H1 (cell line): Measurements from ENCODE around the gene UTS2R. TPM values are rescaled to one million over a fixed set of nuclear protein-coding genes. Genes with fewer than 3 reads are reported as not detected.

Source experiments
- CTCF ChIA-PET: fragments of 300-600 bp; sonication (Branson Sonifier 250); formaldehyde crosslinking; loops from one replicate; lab custom pipeline; 2021; ENCODE audit not compliant: partially characterized antibody; lab: Charles Lee
- POLR2A ChIA-PET: fragments of 300-600 bp; sonication (Branson Sonifier 250); formaldehyde crosslinking; loops from one replicate; lab custom pipeline; 2021; ENCODE audit warnings: inconsistent platforms; ENCODE audit not compliant: partially characterized antibody; lab: Charles Lee
- DNase-seq, 2 experiments: peaks; one replicate each; pipeline versions ENCODE4 v3.0.0 to v3.0.0-alpha.2; 2010 to 2022; ENCODE audit warnings: low spot score in 2 of 2, low read depth in 1 of 2, mixed read lengths in 1 of 2
- FAIRE-seq: peaks from 2 replicates; lab custom pipeline; 2011; peaks lifted over from hg19 to GRCh38; lab: Jason Lieb, UNC
- H2AFZ ChIP-seq: 2 replicates; pipeline ENCODE4 v1.8.1; 2012; ENCODE audit warnings: low read length, inconsistent platforms
- H2AK5ac ChIP-seq: 2 replicates; pipeline ENCODE4 v1.6.1; 2013; ENCODE audit warnings: low read depth, low read length
- H2BK120ac ChIP-seq: replicated peaks from 2 replicates; pipeline ENCODE3; 2013; ENCODE audit warnings: low read depth, low read length, inconsistent platforms
- H2BK12ac ChIP-seq: 2 replicates; pipeline ENCODE4 v1.6.1; 2013; ENCODE audit warnings: low read depth, low read length
- H2BK15ac ChIP-seq: 2 replicates; pipeline ENCODE4 v1.6.1; 2013; ENCODE audit warnings: low read length
- H2BK20ac ChIP-seq: 2 replicates; pipeline ENCODE4 v1.6.1; 2013; ENCODE audit warnings: low read length
- H2BK5ac ChIP-seq: 2 replicates; pipeline ENCODE4 v1.6.1; 2013; ENCODE audit warnings: low read depth, low read length
- H3K14ac ChIP-seq: 2 replicates; pipeline ENCODE4 v1.6.1; 2013; ENCODE audit warnings: inconsistent platforms; ENCODE audit not compliant: insufficient read length
- H3K18ac ChIP-seq: 2 replicates; pipeline ENCODE4 v1.6.1; 2013; ENCODE audit warnings: low read length; ENCODE audit errors: extremely low read depth
- H3K23ac ChIP-seq: 2 replicates; pipeline ENCODE4 v1.6.1; 2013; ENCODE audit warnings: inconsistent platforms; ENCODE audit not compliant: insufficient read length
- H3K23me2 ChIP-seq: 2 replicates; pipeline ENCODE4 v1.6.1; 2013; ENCODE audit warnings: low read depth, low read length
- H3K27ac ChIP-seq: 2 replicates; pipeline ENCODE4 v1.6.1; 2011; ENCODE audit warnings: low read depth, low read length, inconsistent platforms
- H3K27me3 ChIP-seq, 4 experiments: replicated peaks in 1 of 4; 1 replicate in 1 of 4; 2 replicates in 3 of 4; pipeline versions ENCODE4 v1.6.1 to v1.8.1; 2011 to 2013; ENCODE audit warnings: low read length in 3 of 4, mild to moderate bottlenecking in 3 of 4, inconsistent platforms in 2 of 4, mixed read lengths in 2 of 4, moderate library complexity in 1 of 4; ENCODE audit not compliant: control insufficient read depth in 3 of 4, insufficient read depth in 3 of 4; ENCODE audit errors: extremely low read depth in 1 of 4
- H3K36me3 ChIP-seq, 4 experiments: 2 replicates each; pipeline versions ENCODE4 v1.6.1 to v1.8.1; 2011 to 2013; ENCODE audit warnings: mild to moderate bottlenecking in 4 of 4, low read length in 3 of 4, moderate library complexity in 2 of 4, control low read depth in 1 of 4, inconsistent platforms in 1 of 4; ENCODE audit not compliant: insufficient read depth in 4 of 4, control insufficient read depth in 2 of 4
- H3K4ac ChIP-seq: replicated peaks from 2 replicates; pipeline ENCODE3; 2013; ENCODE audit warnings: low read length, low read depth, mixed read lengths, inconsistent platforms; ENCODE audit not compliant: insufficient read length
- H3K4me1 ChIP-seq, 4 experiments: replicated peaks in 1 of 4; 1 replicate in 1 of 4; 2 replicates in 3 of 4; pipeline versions ENCODE4 v1.6.1 to v1.8.1; 2011 to 2013; ENCODE audit warnings: low read length in 3 of 4, inconsistent platforms in 2 of 4, mixed read lengths in 1 of 4; ENCODE audit not compliant: insufficient read depth in 4 of 4, control insufficient read depth in 3 of 4
- H3K4me2 ChIP-seq, 2 experiments: 2 replicates each; pipeline versions ENCODE4 v1.6.1 to v1.8.1; 2011 to 2013; ENCODE audit warnings: low read depth in 2 of 2, low read length in 2 of 2, control low read depth in 1 of 2, inconsistent platforms in 1 of 2, mild to moderate bottlenecking in 1 of 2; ENCODE audit not compliant: insufficient read depth in 1 of 2
- H3K4me3 ChIP-seq, 4 experiments: fragments of 200-600, 300-600 bp in 1 of 4; sonication (generic), shearing (Covaris generic), sonication (Bioruptor Twin) in 1 of 4; 2 replicates each; pipeline versions ENCODE4 v1.5.1 to v1.8.1; 2011 to 2016; ENCODE audit warnings: low read length in 4 of 4, low read depth in 3 of 4, control low read depth in 2 of 4, inconsistent platforms in 2 of 4, mild to moderate bottlenecking in 2 of 4, mixed read lengths in 1 of 4, moderate library complexity in 1 of 4; ENCODE audit not compliant: insufficient read depth in 2 of 4; ENCODE audit errors: extremely low read depth in 1 of 4
- H3K56ac ChIP-seq: replicated peaks from 2 replicates; pipeline ENCODE3; 2013; ENCODE audit warnings: low read depth, mild to moderate bottlenecking, mixed read lengths, low read length, inconsistent platforms; ENCODE audit not compliant: insufficient read length
- H3K79me1 ChIP-seq: 2 replicates; pipeline ENCODE4 v1.6.1; 2013; ENCODE audit warnings: low read depth, low read length, control low read depth
- H3K79me2 ChIP-seq, 2 experiments: 2 replicates each; pipeline versions ENCODE4 v1.6.1 to v1.8.1; 2012 to 2013; ENCODE audit warnings: low read length in 2 of 2, mild to moderate bottlenecking in 2 of 2, inconsistent platforms in 1 of 2; ENCODE audit not compliant: insufficient read depth in 2 of 2, control insufficient read depth in 1 of 2
- H3K9ac ChIP-seq, 4 experiments: replicated peaks in 1 of 4; 1 replicate in 1 of 4; 2 replicates in 3 of 4; pipeline versions ENCODE4 v1.6.1 to v1.8.1; 2011 to 2013; ENCODE audit warnings: low read depth in 3 of 4, low read length in 3 of 4, control low read depth in 2 of 4, mild to moderate bottlenecking in 2 of 4, moderate library complexity in 2 of 4, inconsistent platforms in 1 of 4; ENCODE audit errors: extremely low read depth in 1 of 4
- H3K9me3 ChIP-seq, 2 experiments: 2 replicates each; pipeline versions ENCODE4 v1.6.1 to v1.8.1; 2012 to 2013; ENCODE audit warnings: mild to moderate bottlenecking in 2 of 2, moderate library complexity in 2 of 2, control low read depth in 1 of 2, inconsistent platforms in 1 of 2, low read depth in 1 of 2, low read length in 1 of 2, mixed read lengths in 1 of 2; ENCODE audit not compliant: insufficient read depth in 2 of 2
- H4K20me1 ChIP-seq, 2 experiments: replicated peaks in 1 of 2; 2 replicates each; pipeline versions ENCODE3 to v1.8.1; 2011 to 2013; ENCODE audit warnings: inconsistent platforms in 2 of 2, low read length in 2 of 2, mild to moderate bottlenecking in 1 of 2; ENCODE audit not compliant: insufficient read depth in 2 of 2, control insufficient read depth in 1 of 2
- H4K5ac ChIP-seq: 2 replicates; pipeline ENCODE4 v1.6.1; 2013; ENCODE audit warnings: low read length, low read depth, mixed read lengths, inconsistent platforms; ENCODE audit not compliant: insufficient read length
- H4K8ac ChIP-seq: 2 replicates; pipeline ENCODE4 v1.8.0; 2013; ENCODE audit warnings: mild to moderate bottlenecking, moderate library complexity, low read length, inconsistent platforms; ENCODE audit not compliant: insufficient read depth; ENCODE audit errors: extremely low read depth
- H4K91ac ChIP-seq: replicated peaks from 2 replicates; pipeline ENCODE3; 2013; ENCODE audit warnings: low read length, mixed read lengths, inconsistent platforms; ENCODE audit not compliant: insufficient read length
- ATF3 ChIP-seq: IDR thresholded peaks from 2 replicates; pipeline ENCODE4 v1.6.1; 2011; ENCODE audit warnings: low read depth, mild to moderate bottlenecking, low read length; ENCODE audit not compliant: insufficient read depth
- CBX5 ChIP-seq: fragments of 300-800, 300-1000 bp; sonication (generic); IDR thresholded peaks from 2 replicates; pipeline ENCODE4 v1.7.1; 2016; ENCODE audit warnings: antibody characterized with exemption, low read length, low read depth
- FOSL1 ChIP-seq: IDR thresholded peaks from 2 replicates; pipeline ENCODE4 v1.6.1; 2011; ENCODE audit warnings: mild to moderate bottlenecking, low read depth, low read length, moderate library complexity; ENCODE audit not compliant: insufficient read depth
- HDAC6 ChIP-seq: IDR thresholded peaks from one replicate; pipeline ENCODE4 v1.7.1; 2012; ENCODE audit warnings: low read depth, mild to moderate bottlenecking, inconsistent platforms, low read length, moderate library complexity
- KDM4A ChIP-seq: IDR thresholded peaks from one replicate; pipeline ENCODE4 v1.7.1; 2012; ENCODE audit warnings: low read depth, mild to moderate bottlenecking, moderate library complexity, low read length, inconsistent platforms; ENCODE audit not compliant: severe bottlenecking
- MAX ChIP-seq: IDR thresholded peaks from 2 replicates; pipeline ENCODE4 v1.6.1; 2012; ENCODE audit warnings: inconsistent platforms
- NANOG ChIP-seq: IDR thresholded peaks from 2 replicates; pipeline ENCODE4 v1.6.1; 2011; ENCODE audit warnings: low read length, low read depth, mild to moderate bottlenecking, inconsistent platforms; ENCODE audit not compliant: insufficient read depth, poor library complexity, severe bottlenecking
- PHF8 ChIP-seq: fragments of 200-600 bp; sonication (generic); conservative IDR thresholded peaks from 2 replicates; pipeline ENCODE4 v1.7.1; 2012; ENCODE audit warnings: low read depth, mild to moderate bottlenecking, inconsistent platforms, low read length, moderate library complexity
- RAD21 ChIP-seq, 2 experiments: IDR thresholded peaks in 1 of 2; conservative IDR thresholded peaks in 1 of 2; 2 replicates each; pipeline ENCODE4 v1.6.1; 2011; ENCODE audit warnings: low read depth in 2 of 2, low read length in 2 of 2, improper control_type of control experiment in 1 of 2, inconsistent platforms in 1 of 2, mild to moderate bottlenecking in 1 of 2, moderate library complexity in 1 of 2
- SIX5 ChIP-seq: IDR thresholded peaks from 2 replicates; pipeline ENCODE4 v1.6.1; 2011; ENCODE audit warnings: mild to moderate bottlenecking, low read depth, low read length
- TAF1 ChIP-seq: IDR thresholded peaks from 2 replicates; pipeline ENCODE4 v1.6.1; 2011; ENCODE audit warnings: mild to moderate bottlenecking, low read depth, low read length
- TAF7 ChIP-seq: optimal IDR thresholded peaks from 2 replicates; pipeline ENCODE3; 2011; ENCODE audit warnings: low read depth, mild to moderate bottlenecking, inconsistent platforms, low read length, moderate library complexity, borderline replicate concordance
- TCF12 ChIP-seq: IDR thresholded peaks from 2 replicates; pipeline ENCODE4 v1.6.1; 2011; ENCODE audit warnings: low read depth, mild to moderate bottlenecking, low read length
- WGBS, 2 experiments: shearing (Covaris generic) in 1 of 2; methylation state at CpG; one replicate each; pipeline versions ENCODE4 v1.1.6 to v1.1.7; 2013 to 2015; ENCODE audit warnings: low lambda C conversion rate in 2 of 2, mixed read lengths in 2 of 2, inconsistent platforms in 1 of 2, low coverage in 1 of 2, missing lambda C conversion rate in 1 of 2; ENCODE audit not compliant: insufficient replicate concordance in 2 of 2, insufficient coverage in 1 of 2, insufficient read length in 1 of 2; ENCODE audit errors: extremely low coverage in 1 of 2, missing lambda C conversion rate in 1 of 2; 5-methylcytosine and 5-hydroxymethylcytosine counted together
- polyA plus RNA-seq, 7 experiments: library from polyadenylated mRNA; depleted of rRNA in 3 of 7; stranded (reverse) in 5 of 7; unstranded in 2 of 7; fragments of >200 nt in 5 of 7; fragments of 200-250 nt in 2 of 7; gene quantifications; 1 replicate in 5 of 7; 2 replicates in 1 of 7; 4 replicates in 1 of 7; pipeline versions ENCODE4 v1.2.1 to v1.2.3, GENCODE V29; 2011 to 2013; ENCODE audit warnings: missing spikeins in 2 of 7, mixed read lengths in 2 of 7
- total RNA-seq: library from RNA; stranded (reverse); fragmentation: NEBNext Ultra II Directional; extraction: Animal tissue kit (Norgen Biotek cat#: 25700); gene quantifications from 2 replicates; pipeline ENCODE4 v1.2.1, GENCODE V29; 2021

UTS2R gene
- total and polyA plus RNA-seq, 2 of the 8 experiments (the other 6 are each of a cell fraction or from before 2014, with no cell fraction given) = 0.27 TPM; not detected in 1

- POLR2A ChIA-PET = no interaction called here
- H3K14ac ChIP-seq = no peak overlapping the region
- H3K4ac ChIP-seq = no peak overlapping the region
- CTCF ChIA-PET = interaction anchor here (0.9 to 1.8 kb wide), 3 partner anchors 14 to 128 kb away, joined by 3 to 6 read pairs (median 4); no protein-coding TSS in a partner anchor
- no peak overlapping the region for H3K4me2 ChIP-seq
- no peak overlapping the region for H2BK15ac ChIP-seq
- H3K18ac ChIP-seq = no peak overlapping the region
- H3K9ac ChIP-seq = no peak overlapping the region
- no peaks in the 10 kb centered on the region for H3K9me3 ChIP-seq
- H2AK5ac ChIP-seq = no peak overlapping the region
- no peak overlapping the region for H4K91ac ChIP-seq
- no peaks in the 10 kb centered on the region for H3K23me2 ChIP-seq
- no peak overlapping the region for H2BK20ac ChIP-seq
- H3K23ac ChIP-seq = no peak overlapping the region
- H2BK5ac ChIP-seq = no peak overlapping the region
- no peak overlapping the region for H3K27ac ChIP-seq
- no peaks in the 10 kb centered on the region; a peak in 1 of 7 replicates for H3K27me3 ChIP-seq
- DNase-seq = no peak
- no peaks in the 10 kb centered on the region for H3K36me3 ChIP-seq
- no peak overlapping the region; the same call in 1 of the 2 replicates for H4K8ac ChIP-seq
- H2BK120ac ChIP-seq = no peak overlapping the region
- no peaks in the 10 kb centered on the region; a peak in 1 of 7 replicates for H3K4me1 ChIP-seq
- H4K20me1 ChIP-seq = no peaks in the 10 kb centered on the region
- no peak overlapping the region for H3K4me3 ChIP-seq
- H2BK12ac ChIP-seq = no peak overlapping the region
- H3K79me2 ChIP-seq = no peaks in the 10 kb centered on the region
- H2AFZ ChIP-seq = no peak overlapping the region
- H3K56ac ChIP-seq = no peak overlapping the region
- no peak for FAIRE-seq
- H4K5ac ChIP-seq = no peak overlapping the region
- 85% methylated on average over 9 of the region's 9 CpGs; no CpG with 5 or more reads in 1 of the 2 experiments for WGBS, 2 experiments
- no peaks in the 10 kb centered on the region for H3K79me1 ChIP-seq
- TF ChIP-seq TAF7 = no peak
- no peak for TF ChIP-seq HDAC6
- TF ChIP-seq SIX5 = no peak
- no peak for TF ChIP-seq FOSL1
- no peak for TF ChIP-seq CBX5
- TF ChIP-seq TAF1 = no peak
- no peak for TF ChIP-seq KDM4A
- TF ChIP-seq RAD21 (IDR thresholded peaks at IDR 0.05 in 1 of 2, conservative IDR thresholded peaks at IDR 0.05 in 1 of 2; ENCODE audit: low read depth in 2 of 2, low read length in 2 of 2) = no peak
- TF ChIP-seq MAX = no peak
- TF ChIP-seq TCF12 = no peak
- TF ChIP-seq NANOG = no peak
- no peak for TF ChIP-seq ATF3
- no peak for TF ChIP-seq PHF8
Observed at GRCh38 chr17:82348434-82348833, 23.1 kb upstream of the UTS2R start.
